ENCODE results near the gene LAIR2.

Gene LAIR2

DNA sequence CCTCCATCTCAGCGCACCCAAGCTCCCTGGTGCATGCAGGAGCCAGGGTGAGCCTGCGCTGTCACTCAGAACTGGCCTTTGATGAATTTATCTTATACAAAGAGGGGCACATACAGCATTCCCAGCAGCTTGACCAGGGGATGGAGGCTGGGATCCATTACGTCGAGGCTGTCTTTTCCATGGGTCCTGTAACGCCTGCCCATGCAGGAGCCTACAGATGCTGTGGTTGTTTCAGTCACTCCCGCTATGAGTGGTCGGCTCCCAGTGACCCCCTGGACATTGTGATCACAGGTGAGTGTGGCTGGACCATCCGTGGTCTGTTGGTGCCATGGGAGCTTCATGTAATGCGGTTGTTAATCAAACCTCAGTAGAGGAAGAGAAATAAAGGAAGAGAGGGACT, 33.0 kb downstream of the LAIR2 start:
- no peak for FAIRE-seq

DNA sequence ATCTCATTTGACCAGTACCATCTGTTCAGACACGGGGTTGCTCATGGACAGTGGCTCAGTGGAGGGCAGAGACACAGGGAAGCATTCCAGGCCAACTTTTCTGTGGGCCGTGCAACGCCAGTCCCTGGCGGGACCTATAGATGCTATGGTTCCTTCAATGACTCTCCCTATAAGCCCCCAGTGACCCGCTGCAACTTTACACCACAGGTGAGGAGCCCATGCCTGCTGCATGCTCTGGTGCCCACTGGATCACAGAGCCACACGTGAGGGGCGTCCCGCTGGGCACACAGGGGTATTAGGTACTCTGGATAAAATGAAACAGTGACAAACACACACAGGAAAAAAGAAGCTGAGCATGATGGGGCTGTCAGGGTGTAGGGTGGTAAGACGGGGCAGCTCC, 34.3 kb downstream of the LAIR2 start:
- FAIRE-seq: no peak

DNA sequence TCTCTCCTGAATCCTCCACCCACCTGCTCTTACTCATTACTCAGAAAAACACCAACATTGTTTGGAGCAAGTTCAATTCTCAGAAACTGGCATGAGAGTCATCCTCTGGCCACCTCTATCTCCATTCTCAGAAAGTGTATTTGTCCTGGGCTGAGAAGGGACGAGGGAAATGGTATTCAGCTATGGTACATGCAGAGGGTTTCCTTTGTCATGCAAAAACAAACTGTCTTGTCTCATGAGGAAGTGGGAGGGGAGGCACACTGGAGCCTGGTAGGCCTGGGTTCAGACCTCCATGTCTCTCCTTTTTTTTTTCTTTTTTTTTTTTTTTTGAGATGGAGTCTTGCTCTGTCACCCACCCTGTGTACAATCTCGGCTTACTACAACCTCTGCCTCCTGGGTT, 39.1 kb downstream of the LAIR2 start:
- no peak for FAIRE-seq

DNA sequence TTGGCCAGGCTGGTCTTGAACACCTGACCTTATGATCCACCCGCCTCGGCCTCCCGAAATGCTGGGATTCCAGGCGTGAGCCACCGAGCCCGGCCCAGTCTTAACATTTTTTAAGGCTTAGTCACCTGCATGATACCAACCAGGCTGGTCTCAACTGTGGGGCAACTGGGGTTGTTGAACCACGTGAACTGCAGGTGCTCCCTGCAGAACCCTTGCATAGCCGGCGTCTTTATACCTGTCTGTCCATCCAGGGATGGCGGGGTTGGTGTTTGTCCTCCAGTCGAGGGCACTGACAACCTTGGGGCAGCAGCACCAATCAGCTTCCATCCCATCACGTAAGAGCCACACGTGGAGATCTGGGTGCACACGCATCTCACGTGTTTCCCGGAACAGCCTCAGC, 46.2 kb downstream of the LAIR2 start:
- FAIRE-seq: no peak

DNA sequence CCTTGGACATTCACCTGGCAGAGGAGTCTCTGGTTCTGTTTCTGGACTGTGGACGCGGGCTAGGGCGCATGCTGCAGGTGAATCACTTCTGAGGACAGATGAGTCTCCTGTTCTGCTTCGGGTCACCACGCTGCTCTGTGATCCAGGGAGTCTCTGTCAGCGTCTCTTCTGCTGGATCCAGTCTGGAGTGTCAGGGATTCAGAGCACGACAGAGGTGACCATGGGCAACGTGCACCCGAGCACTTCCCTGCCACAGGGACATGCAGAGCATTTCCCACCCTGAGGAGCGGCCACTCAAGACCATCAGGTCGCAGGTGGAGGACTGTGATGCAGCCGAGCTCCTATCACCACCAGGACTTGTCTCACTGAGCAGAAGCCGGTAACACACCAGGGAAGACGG, 46.6 kb downstream of the LAIR2 start:
- FAIRE-seq: no peak

DNA sequence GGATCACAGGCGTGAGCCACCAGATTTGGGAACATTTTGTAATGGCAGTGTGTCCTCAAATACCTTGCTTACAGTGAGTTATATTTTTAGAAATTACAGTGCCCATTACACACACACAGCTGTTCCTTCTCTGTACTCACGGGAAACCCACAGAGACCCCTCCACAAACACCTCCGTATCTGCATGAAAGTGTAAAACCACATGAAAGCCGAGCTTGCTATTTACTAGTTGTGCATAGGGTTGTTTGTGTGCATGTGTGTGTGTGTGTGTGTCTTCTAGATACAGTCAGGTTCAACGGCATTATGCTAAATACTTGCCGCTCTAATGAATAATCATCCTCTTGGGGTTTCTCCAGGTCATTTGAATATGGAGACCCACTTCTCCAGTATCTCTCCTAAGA, 48.7 kb downstream of the LAIR2 start:
- no peak for FAIRE-seq

DNA sequence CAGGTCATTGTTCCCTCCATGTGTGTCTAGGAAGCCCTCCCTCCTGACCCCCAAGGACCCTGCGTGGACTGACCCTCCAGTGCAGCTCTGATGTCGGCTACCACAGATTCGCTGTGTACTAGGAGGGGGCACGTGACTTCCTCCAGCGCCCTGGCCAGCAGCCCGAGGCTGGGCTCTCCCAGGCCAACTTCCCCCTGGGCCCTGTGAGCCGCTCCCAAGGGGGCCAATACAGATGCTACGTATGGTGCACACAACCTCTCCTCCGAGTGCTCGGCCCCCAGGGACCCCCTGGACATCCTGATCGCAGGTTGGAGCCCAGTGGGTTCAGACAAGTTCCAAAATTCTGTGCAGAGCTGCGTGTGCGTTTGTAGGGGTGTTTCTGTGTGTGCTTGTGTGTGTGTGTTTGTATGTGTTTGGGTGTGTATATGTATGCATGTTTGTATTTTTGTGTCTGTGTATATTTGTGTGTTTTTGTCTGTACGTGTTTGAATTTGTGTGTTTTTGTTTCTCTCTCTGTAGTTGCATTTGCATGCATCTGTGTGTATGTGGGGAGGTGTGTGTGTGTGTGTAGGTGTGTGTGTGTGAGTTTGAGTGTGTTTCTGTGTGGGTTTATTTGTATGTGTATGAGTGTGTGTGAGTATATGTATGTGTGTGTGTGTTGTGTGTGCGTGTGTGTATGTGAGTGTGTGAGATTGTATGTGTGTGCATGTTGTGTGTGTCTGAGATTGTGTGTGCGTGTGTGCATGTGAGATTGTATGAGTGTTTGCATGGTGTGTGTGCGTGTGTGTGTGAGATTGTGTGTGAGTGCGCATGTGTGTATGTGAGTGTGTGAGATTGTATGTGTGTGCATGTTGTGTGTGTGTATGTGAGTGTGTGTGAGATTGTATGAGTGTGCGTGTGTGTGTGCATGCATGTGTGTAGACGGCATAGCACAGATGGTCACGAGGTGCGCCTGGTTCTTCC, 49.6 kb downstream of the LAIR2 start:
- FAIRE-seq: no peak

DNA sequence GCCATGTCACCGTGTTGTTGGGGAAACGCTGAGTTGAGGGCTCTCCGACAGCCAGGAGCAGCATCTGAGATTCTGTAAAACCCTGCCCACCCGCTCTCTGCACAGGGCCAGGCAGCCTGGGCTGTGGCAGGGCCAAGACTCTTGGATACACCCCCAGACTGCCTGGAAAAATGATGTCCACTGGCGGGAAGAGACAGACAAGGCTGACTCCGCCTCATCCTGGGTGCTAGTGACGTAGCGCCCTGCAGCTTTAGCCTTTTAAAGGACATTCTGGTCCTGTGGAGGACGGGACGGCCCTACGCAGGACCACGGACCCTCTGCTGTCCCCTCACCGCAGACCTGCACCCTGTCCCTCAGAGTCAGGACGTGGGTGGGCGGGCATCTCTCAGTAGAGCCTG, 50.3 kb downstream of the LAIR2 start:
- FAIRE-seq: no peak

DNA sequence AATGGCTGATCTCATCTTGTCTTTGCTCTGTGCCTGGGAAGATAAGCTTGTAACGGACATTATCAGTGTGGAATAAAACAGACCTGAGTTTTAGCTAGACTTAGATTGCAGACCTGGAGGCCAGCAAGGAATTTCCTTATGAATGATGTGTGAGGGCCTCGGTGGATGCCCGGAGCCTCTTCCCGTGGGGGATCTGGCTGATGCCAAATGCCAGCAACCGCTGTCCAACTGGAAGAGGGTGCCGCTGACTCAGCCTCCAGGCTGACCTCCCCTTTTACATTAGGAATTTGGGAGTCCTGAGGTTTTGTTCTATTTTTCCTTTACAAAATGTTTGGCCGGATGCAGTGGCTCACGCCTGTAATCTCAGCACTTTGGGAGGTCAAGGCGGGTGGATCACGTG, 51.4 kb downstream of the LAIR2 start:
- FAIRE-seq: no peak

DNA sequence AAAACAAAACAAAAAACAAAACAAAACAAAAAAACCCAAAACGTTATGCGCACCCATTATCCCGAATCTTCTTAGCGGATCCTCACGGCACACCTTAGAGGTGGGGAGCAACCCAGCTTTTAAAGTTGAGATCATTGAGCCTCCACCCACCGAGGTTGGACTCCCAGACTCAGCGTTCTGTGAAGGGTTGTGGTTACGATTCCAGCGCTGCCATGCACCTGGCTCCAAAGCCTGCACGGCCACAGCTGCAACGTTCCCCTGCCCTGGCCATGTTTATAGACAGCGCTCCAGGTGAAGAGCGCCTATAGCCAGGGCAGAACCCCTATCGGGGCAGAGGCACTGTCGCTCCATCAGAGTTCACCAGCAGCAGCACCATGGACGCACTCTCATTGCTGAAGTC, 52.3 kb downstream of the LAIR2 start:
- no peak for FAIRE-seq

DNA sequence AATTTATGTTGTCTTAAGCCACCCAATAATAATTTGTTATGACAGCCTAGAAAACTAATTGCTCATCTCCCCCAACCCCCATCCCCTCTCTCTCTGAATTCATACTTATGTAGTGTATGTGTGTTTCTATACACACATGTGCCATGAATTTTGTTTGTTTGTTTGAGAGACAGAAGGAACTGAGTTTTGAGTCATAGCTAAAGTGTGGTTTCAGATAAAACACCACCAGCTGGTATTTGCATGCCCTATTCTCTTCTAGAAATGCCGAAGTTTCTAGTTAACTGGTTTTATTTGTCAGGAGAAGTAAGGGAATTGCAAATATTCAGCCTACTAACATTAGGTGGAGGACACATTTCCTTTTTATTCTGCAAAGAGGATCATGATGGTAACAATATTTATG, 53.6 kb downstream of the LAIR2 start:
- FAIRE-seq: no peak

DNA sequence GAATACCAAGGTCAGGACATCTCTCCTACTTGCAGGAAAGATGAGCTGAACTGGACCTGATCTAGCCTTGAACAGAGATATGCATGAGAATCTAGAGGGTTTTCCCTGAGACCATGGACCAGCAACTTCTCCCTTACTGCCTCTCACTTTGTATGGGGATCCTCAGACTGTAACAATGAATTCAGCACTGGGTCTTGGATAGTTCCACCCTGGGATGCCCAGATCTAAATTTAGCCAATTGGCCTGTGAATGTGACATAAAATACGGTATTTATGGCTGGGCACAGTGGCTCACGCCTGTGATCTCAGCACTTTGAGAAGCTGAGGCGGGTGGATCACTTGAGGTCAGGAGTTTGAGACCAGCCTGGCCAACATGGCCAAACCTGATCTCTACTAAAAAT, 55.7 kb downstream of the LAIR2 start:
- FAIRE-seq: no peak

Data from TTC549 (cell line).